Ammon's horn (tissue), 1 donor: Measurements from ENCODE around the gene CASP9.
"Not testable (repeated sequence)": the region's sequence is repeated elsewhere in the genome, so short reads cannot be mapped to it uniquely, and the experiment has no call there.

Experiments used
- DNase-seq: peaks from one replicate; pipeline ENCODE4 v3.0.0-alpha.2; 2016; ENCODE audit warnings: low spot score

CASP9 gene

GRCh38 chr1:15525050-15526020 lies 1.3 kb upstream of the CASP9 start:
- no peak for DNase-seq

GRCh38 chr1:15524283-15525049 lies 451 bp upstream of the CASP9 start:
- peak; percentile 100 for DNase-seq

- DNase-seq: no peak
Observed at GRCh38 chr1:15523104-15524020, 653 bp downstream of the CASP9 start.

GRCh38 chr1:15522551-15522950 lies 1.5 kb downstream of the CASP9 start:
- no peak for DNase-seq

GRCh38 chr1:15521206-15521906 lies 2.7 kb downstream of the CASP9 start:
- not testable (repeated sequence) for DNase-seq

- no peak for DNase-seq
Observed at GRCh38 chr1:15519625-15520024, 4.4 kb downstream of the CASP9 start.

- DNase-seq: no peak
Observed at GRCh38 chr1:15515022-15515663, 8.9 kb downstream of the CASP9 start.

- DNase-seq: not testable (repeated sequence)
Observed at GRCh38 chr1:15514557-15514956, 9.5 kb downstream of the CASP9 start.

- DNase-seq: no peak
Observed at GRCh38 chr1:15513919-15514318, 10.1 kb downstream of the CASP9 start.

GRCh38 chr1:15513192-15513591 lies 10.8 kb downstream of the CASP9 start:
- DNase-seq: no peak

- DNase-seq: no peak
Observed at GRCh38 chr1:15510611-15511405, 13.2 kb downstream of the CASP9 start.

- DNase-seq: no peak
Observed at GRCh38 chr1:15509586-15509985, 14.4 kb downstream of the CASP9 start.

GRCh38 chr1:15508700-15509487 lies 15.1 kb downstream of the CASP9 start:
- no peak for DNase-seq

- DNase-seq: no peak
Observed at GRCh38 chr1:15507278-15507677, 16.7 kb downstream of the CASP9 start.

- no peak for DNase-seq
Observed at GRCh38 chr1:15506831-15507230, 17.2 kb downstream of the CASP9 start.

- DNase-seq: no peak
Observed at GRCh38 chr1:15504436-15504835, 19.6 kb downstream of the CASP9 start.

- DNase-seq: peak; percentile 46
Observed at GRCh38 chr1:15501208-15502032, 22.6 kb downstream of the CASP9 start.
